CD8-positive, alpha-beta memory T cell (primary cell): ENCODE data around the gene KRTAP10-5. TPM values are rescaled to one million over a fixed set of nuclear protein-coding genes. Genes with fewer than 3 reads are reported as not detected.

ENCODE experiments used
- CTCF ChIA-PET: fragments of 350-600 bp; sonication (Branson Sonifier 250); formaldehyde crosslinking; loops from one replicate; lab custom pipeline; 2021; ENCODE audit warnings: antibody characterized with exemption; lab: Charles Lee
- POLR2A ChIA-PET: fragments of 350-600 bp; sonication (Branson Sonifier 250); formaldehyde crosslinking; loops from one replicate; lab custom pipeline; 2021; ENCODE audit warnings: antibody characterized with exemption; lab: Charles Lee
- DNase-seq, 5 donors: peaks; one replicate each; pipeline versions ENCODE4 v3.0.0 to v3.0.0-alpha.2; 2020 to 2022; ENCODE audit warnings: mixed read lengths in 1 of 5
- H3K27ac ChIP-seq: one replicate; pipeline ENCODE4 v1.7.0; 2013; ENCODE audit warnings: low read depth, mild to moderate bottlenecking, low read length, moderate library complexity
- H3K27me3 ChIP-seq: 2 replicates; pipeline ENCODE4 v1.7.0; 2013; ENCODE audit warnings: low read length, mild to moderate bottlenecking; ENCODE audit not compliant: insufficient read depth, poor library complexity, severe bottlenecking
- H3K36me3 ChIP-seq: 2 replicates; pipeline ENCODE4 v1.7.0; 2013; ENCODE audit warnings: mild to moderate bottlenecking, low read length, moderate library complexity; ENCODE audit not compliant: insufficient read depth
- H3K4me1 ChIP-seq: 2 replicates; pipeline ENCODE4 v1.7.0; 2013; ENCODE audit warnings: mild to moderate bottlenecking, low read length, moderate library complexity; ENCODE audit not compliant: insufficient read depth
- H3K4me3 ChIP-seq: 2 replicates; pipeline ENCODE4 v1.7.0; 2013; ENCODE audit warnings: mild to moderate bottlenecking, low read length
- H3K9me3 ChIP-seq: 2 replicates; pipeline ENCODE4 v1.7.0; 2013; ENCODE audit warnings: mild to moderate bottlenecking, low read length
- H3K27ac Mint-ChIP-seq, 8 donors: one replicate each; pipeline ENCODE4 v1.8.0; 2020 to 2021; ENCODE audit warnings: mixed read lengths in 8 of 8, mild to moderate bottlenecking in 6 of 8, inconsistent platforms in 3 of 8, moderate library complexity in 3 of 8
- H3K27me3 Mint-ChIP-seq, 2 donors: one replicate each; pipeline ENCODE4 v1.8.0; 2020 to 2021; ENCODE audit warnings: mixed read lengths in 2 of 2, mild to moderate bottlenecking in 1 of 2, moderate library complexity in 1 of 2
- H3K36me3 Mint-ChIP-seq, 3 donors: one replicate each; pipeline ENCODE4 v1.8.0; 2020 to 2021; ENCODE audit warnings: mixed read lengths in 3 of 3, inconsistent platforms in 1 of 3, mild to moderate bottlenecking in 1 of 3
- H3K4me1 Mint-ChIP-seq, 3 donors: one replicate each; pipeline ENCODE4 v1.8.0; 2020 to 2021; ENCODE audit warnings: mixed read lengths in 3 of 3, inconsistent platforms in 1 of 3, mild to moderate bottlenecking in 1 of 3
- H3K4me3 Mint-ChIP-seq, 7 donors: one replicate each; pipeline ENCODE4 v1.8.0; 2020 to 2021; ENCODE audit warnings: mixed read lengths in 7 of 7, mild to moderate bottlenecking in 6 of 7, moderate library complexity in 4 of 7, inconsistent platforms in 2 of 7
- H3K9me3 Mint-ChIP-seq, 5 donors: one replicate each; pipeline ENCODE4 v1.8.0; 2020 to 2022; ENCODE audit warnings: mixed read lengths in 5 of 5, mild to moderate bottlenecking in 3 of 5, moderate library complexity in 2 of 5, inconsistent platforms in 1 of 5
- polyA plus RNA-seq: library from polyadenylated mRNA; unstranded; fragments of 300-500 nt; fragmentation: Illumina TruSeq; gene quantifications from one replicate; pipeline ENCODE4 v1.2.3, GENCODE V29; 2021
- total RNA-seq, 2 experiments: library from RNA; stranded (reverse); gene quantifications; one replicate each; pipeline ENCODE4 v1.2.3, GENCODE V29; 2021

Gene KRTAP10-5
- total and polyA plus RNA-seq, 3 experiments from 2014 or later: not detected

- CTCF ChIA-PET: no interaction called here
- H3K4me1 ChIP-seq: no peaks in the 10 kb centered on the region
- no peak for DNase-seq
- Mint-ChIP-seq H3K9me3 (peaks cover 0 to 15% (median 5%) of the 10 kb centered on the region in 5 donors), H3K4me3 (no peak overlapping the region), H3K27ac (peak overlapping the region in 2 of 8 donors; percentile 2 to 55), H3K27me3 (peaks cover 10 to 21% of the 10 kb centered on the region in 2 donors), H3K4me1 (peaks cover 0 to 13% (median 4%) of the 10 kb centered on the region in 3 donors), H3K36me3 (peaks cover 0 to 7% (median 0%) of the 10 kb centered on the region in 3 donors)
- no peaks in the 10 kb centered on the region for H3K9me3 ChIP-seq
- no peak overlapping the region for H3K4me3 ChIP-seq
- no peak overlapping the region for H3K27ac ChIP-seq
- no peaks in the 10 kb centered on the region for H3K36me3 ChIP-seq
- no peaks in the 10 kb centered on the region for H3K27me3 ChIP-seq
- POLR2A ChIA-PET: no interaction called here
These were observed 8.3 kb downstream of the KRTAP10-5 start for GRCh38 chr21:44571844-44572782.

GRCh38 chr21:44571296-44571695, 9.1 kb downstream of the KRTAP10-5 start:
- Histone ChIP-seq H3K9me3 (no peaks in the 10 kb centered on the region), H3K36me3 (no peaks in the 10 kb centered on the region), H3K27ac (no peak overlapping the region), H3K4me3 (no peak overlapping the region), H3K27me3 (no peaks in the 10 kb centered on the region), H3K4me1 (no peaks in the 10 kb centered on the region)
- CTCF ChIA-PET: no interaction called here
- POLR2A ChIA-PET: no interaction called here
- peaks cover 0 to 13% (median 4%) of the 10 kb centered on the region in 3 donors for H3K4me1 Mint-ChIP-seq
- H3K27me3 Mint-ChIP-seq: peaks cover 10 to 21% of the 10 kb centered on the region in 2 donors
- H3K9me3 Mint-ChIP-seq: peaks cover 0 to 7% (median 0%) of the 10 kb centered on the region in 5 donors
- no peaks in the 10 kb centered on the region for H3K36me3 Mint-ChIP-seq
- peak overlapping the region in 2 of 8 donors; percentile 23 to 44 for H3K27ac Mint-ChIP-seq
- H3K4me3 Mint-ChIP-seq: no peak overlapping the region
- DNase-seq: no peak

DNA sequence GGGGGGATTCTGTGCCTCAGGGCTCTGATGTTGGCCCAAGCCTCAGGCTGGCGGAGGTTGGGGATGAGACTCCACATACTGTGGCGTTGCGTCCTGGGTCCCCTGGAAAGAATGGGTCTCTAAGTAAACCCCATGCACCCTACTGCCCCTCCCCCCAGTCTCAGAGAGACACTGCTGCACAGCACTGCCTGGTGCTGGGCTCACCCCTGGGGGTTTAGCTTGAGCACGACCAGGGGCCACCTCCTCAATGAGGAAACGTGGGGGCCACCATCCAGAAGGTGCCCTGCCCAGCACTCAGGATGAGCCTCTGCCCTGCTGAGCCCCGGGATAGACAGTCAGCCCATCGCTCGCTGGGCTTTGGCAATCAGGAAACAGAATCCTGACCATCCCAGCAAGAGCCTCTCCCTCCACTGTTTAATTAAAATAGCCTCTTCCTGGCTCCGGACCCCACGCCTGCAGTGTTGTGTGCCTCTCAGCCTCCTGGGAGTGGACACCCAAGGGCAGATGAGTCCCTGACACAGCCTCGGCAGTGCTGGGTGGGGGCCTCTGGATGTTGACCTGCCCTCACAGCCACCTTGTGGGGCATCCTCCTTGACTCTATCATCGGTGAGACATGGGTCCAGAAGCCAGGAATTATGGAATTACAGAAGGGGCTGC, 10.4 kb downstream of the KRTAP10-5 start:
- Histone ChIP-seq H3K4me1 (peaks cover 4% of the 10 kb centered on the region), H3K36me3 (no peaks in the 10 kb centered on the region), H3K27me3 (no peaks in the 10 kb centered on the region), H3K4me3 (no peak overlapping the region), H3K9me3 (no peaks in the 10 kb centered on the region), H3K27ac (no peak overlapping the region)
- DNase-seq: no peak
- Mint-ChIP-seq H3K27me3 (peaks cover 7 to 16% of the 10 kb centered on the region in 2 donors), H3K4me3 (no peak overlapping the region), H3K27ac (peak overlapping the region in 2 of 8 donors; percentile 23 to 79), H3K9me3 (peaks cover 0 to 4% (median 0%) of the 10 kb centered on the region in 5 donors), H3K4me1 (peaks cover 5 to 16% (median 7%) of the 10 kb centered on the region in 3 donors), H3K36me3 (no peaks in the 10 kb centered on the region)
- POLR2A ChIA-PET: no interaction called here
- CTCF ChIA-PET: no interaction called here

- Mint-ChIP-seq H3K9me3 (peaks cover 0 to 2% (median 0%) of the 10 kb centered on the region in 5 donors), H3K4me1 (peaks cover 10 to 17% (median 14%) of the 10 kb centered on the region in 3 donors), H3K27ac (peak overlapping the region in 1 of 8 donors; percentile 43), H3K36me3 (no peaks in the 10 kb centered on the region), H3K27me3 (peaks cover 7 to 10% of the 10 kb centered on the region in 2 donors), H3K4me3 (peak overlapping the region in 1 of 7 donors; percentile 56)
- no peaks in the 10 kb centered on the region for H3K9me3 ChIP-seq
- no peak overlapping the region for H3K4me3 ChIP-seq
- H3K27ac ChIP-seq: no peak overlapping the region
- DNase-seq: no peak
- POLR2A ChIA-PET: no interaction called here
- no peaks in the 10 kb centered on the region for H3K36me3 ChIP-seq
- CTCF ChIA-PET: no interaction called here
- H3K27me3 ChIP-seq: no peaks in the 10 kb centered on the region
- peaks cover 5% of the 10 kb centered on the region for H3K4me1 ChIP-seq
These were observed 11.5 kb downstream of the KRTAP10-5 start for GRCh38 chr21:44568667-44569556.

GRCh38 chr21:44568261-44568660, 12.1 kb downstream of the KRTAP10-5 start:
- no peak for DNase-seq
- H3K9me3 ChIP-seq: no peaks in the 10 kb centered on the region
- Mint-ChIP-seq H3K4me1 (peaks cover 10 to 17% (median 14%) of the 10 kb centered on the region in 3 donors), H3K27me3 (peaks cover 7 to 8% of the 10 kb centered on the region in 2 donors), H3K9me3 (peaks cover 0 to 2% (median 1%) of the 10 kb centered on the region in 5 donors), H3K27ac (no peak overlapping the region), H3K4me3 (no peak overlapping the region), H3K36me3 (no peaks in the 10 kb centered on the region)
- CTCF ChIA-PET: no interaction called here
- peaks cover 5% of the 10 kb centered on the region for H3K4me1 ChIP-seq
- POLR2A ChIA-PET: no interaction called here
- no peaks in the 10 kb centered on the region for H3K36me3 ChIP-seq
- no peaks in the 10 kb centered on the region for H3K27me3 ChIP-seq
- H3K27ac ChIP-seq: no peak overlapping the region
- no peak overlapping the region for H3K4me3 ChIP-seq

DNA sequence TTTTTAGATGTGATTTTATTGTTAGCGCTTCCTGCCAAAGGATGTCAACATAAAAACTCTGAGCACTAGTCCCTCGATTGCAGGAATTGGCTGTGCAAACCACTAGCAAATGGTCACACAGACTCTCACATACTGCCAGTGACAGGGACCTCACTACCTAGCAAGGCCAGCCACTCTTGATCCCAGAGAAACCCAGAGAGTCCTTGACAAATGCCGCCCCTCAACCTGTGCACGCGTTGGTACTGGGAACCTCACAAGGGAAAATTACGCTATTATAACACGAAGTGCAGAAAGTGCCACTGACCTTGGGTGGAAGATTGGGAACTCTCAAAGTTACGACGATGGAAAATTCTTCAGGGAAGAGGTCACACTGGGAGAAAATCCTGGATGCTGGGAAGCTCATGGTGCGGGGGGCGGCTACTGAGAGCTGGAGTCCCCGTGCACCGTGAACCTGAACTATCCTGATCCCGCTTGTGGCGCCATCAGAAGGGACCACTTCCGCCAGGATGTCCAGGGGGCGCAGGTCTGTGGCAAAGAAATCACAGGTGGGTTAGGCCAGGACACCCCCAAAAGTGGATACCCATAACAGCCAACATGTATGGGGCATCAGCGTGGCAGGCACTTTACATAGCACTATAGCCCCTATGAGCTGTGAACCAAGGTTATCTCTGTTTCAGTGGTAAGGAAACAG, 12.8 kb downstream of the KRTAP10-5 start:
- H3K4me3 Mint-ChIP-seq: no peak overlapping the region
- H3K4me1 Mint-ChIP-seq: peaks cover 10 to 14% (median 14%) of the 10 kb centered on the region in 3 donors
- Histone ChIP-seq H3K27ac (no peak overlapping the region), H3K27me3 (no peaks in the 10 kb centered on the region), H3K9me3 (no peaks in the 10 kb centered on the region), H3K4me1 (peaks cover 5% of the 10 kb centered on the region), H3K4me3 (no peak overlapping the region), H3K36me3 (no peaks in the 10 kb centered on the region)
- H3K36me3 Mint-ChIP-seq: peaks cover 0 to under 1% (median 0%) of the 10 kb centered on the region in 3 donors
- ChIA-PET POLR2A (no interaction called here), CTCF (no interaction called here)
- DNase-seq: no peak
- H3K27ac Mint-ChIP-seq: no peak overlapping the region
- peaks cover 4 to 7% of the 10 kb centered on the region in 2 donors for H3K27me3 Mint-ChIP-seq
- H3K9me3 Mint-ChIP-seq: peaks cover 1 to 8% (median 3%) of the 10 kb centered on the region in 5 donors

- peaks cover 4 to 7% of the 10 kb centered on the region in 2 donors for H3K27me3 Mint-ChIP-seq
- H3K4me3 Mint-ChIP-seq: no peak overlapping the region
- Histone ChIP-seq H3K36me3 (no peaks in the 10 kb centered on the region), H3K9me3 (no peaks in the 10 kb centered on the region), H3K27ac (no peak overlapping the region), H3K4me1 (peaks cover 5% of the 10 kb centered on the region), H3K27me3 (no peaks in the 10 kb centered on the region), H3K4me3 (no peak overlapping the region)
- H3K9me3 Mint-ChIP-seq: peaks cover 2 to 19% (median 12%) of the 10 kb centered on the region in 5 donors
- no peak for DNase-seq
- H3K36me3 Mint-ChIP-seq: peaks cover 1 to 12% (median 4%) of the 10 kb centered on the region in 3 donors
- ChIA-PET POLR2A (no interaction called here), CTCF (interaction anchor here (0.9 kb wide), 1 partner anchor 176 kb away, joined by 3 read pairs; no protein-coding TSS in a partner anchor)
- H3K4me1 Mint-ChIP-seq: peaks cover 10 to 14% (median 14%) of the 10 kb centered on the region in 3 donors
- peak overlapping the region in 1 of 8 donors; percentile 6 for H3K27ac Mint-ChIP-seq
These were observed 14.0 kb downstream of the KRTAP10-5 start for GRCh38 chr21:44566403-44566802.
